MCF 10A (cell line): ENCODE results near the gene KIF2A. TPM values are rescaled to one million over a fixed set of nuclear protein-coding genes. Genes with fewer than 3 reads are reported as not detected.

ENCODE experiments used
- BruUV-seq: library from RNA; stranded (reverse); fragments of 400-500 nt; replicated peaks from 2 replicates; lab custom pipeline; 2021; lab: Mats Ljungman, UMichigan
- CTCF ChIA-PET: fragments of 300-600 bp; sonication (Branson Sonifier 250); formaldehyde crosslinking; extraction: SDS; loops from one replicate; lab custom pipeline; 2021; ENCODE audit warnings: antibody characterized with exemption, inconsistent platforms; lab: Yijun Ruan, JAX
- POLR2A ChIA-PET: fragments of 300-600, 350-650 bp; sonication (Branson Sonifier 250); formaldehyde crosslinking; extraction: SDS; loops from one replicate; lab custom pipeline; 2020; ENCODE audit warnings: antibody characterized with exemption, inconsistent platforms; lab: Yijun Ruan, JAX
- DNase-seq: peaks from one replicate; pipeline ENCODE4 v3.0.0-alpha.2; 2018; ENCODE audit not compliant: unreplicated experiment
- H3K27ac Mint-ChIP-seq: one replicate; pipeline ENCODE4 v1.8.0; 2022; ENCODE audit warnings: mild to moderate bottlenecking, low read depth, mixed read lengths; ENCODE audit not compliant: unreplicated experiment
- H3K27me3 Mint-ChIP-seq: one replicate; pipeline ENCODE4 v1.8.0; 2022; ENCODE audit warnings: mixed read lengths; ENCODE audit not compliant: insufficient read depth, unreplicated experiment
- H3K36me3 Mint-ChIP-seq: one replicate; pipeline ENCODE4 v1.8.0; 2022; ENCODE audit warnings: mild to moderate bottlenecking, moderate library complexity, mixed read lengths; ENCODE audit not compliant: insufficient read depth, unreplicated experiment
- H3K4me1 Mint-ChIP-seq: one replicate; pipeline ENCODE4 v1.8.0; 2022; ENCODE audit warnings: mixed read lengths; ENCODE audit not compliant: insufficient read depth, unreplicated experiment
- H3K4me3 Mint-ChIP-seq: one replicate; pipeline ENCODE4 v1.8.0; 2022; ENCODE audit warnings: mild to moderate bottlenecking, moderate library complexity, mixed read lengths; ENCODE audit not compliant: unreplicated experiment
- H3K9me3 Mint-ChIP-seq: one replicate; pipeline ENCODE4 v1.8.0; 2022; ENCODE audit warnings: mixed read lengths; ENCODE audit not compliant: unreplicated experiment
- intact Hi-C: fragments of 100-400 bp; cut with micrococcal nuclease; formaldehyde crosslinking; loops from 2 replicates; pipeline ENCODE4 v1.14.1; 2022
- total RNA-seq: library from RNA; stranded (reverse); gene quantifications from 2 replicates; pipeline ENCODE4 v1.2.3, GENCODE V29; 2022
- TF ChIP-seq, protein P1 (sequence below): fragments of 200-600 bp; IDR thresholded peaks from one replicate; pipeline ENCODE4 v1.8.0; 2022; ENCODE audit warnings: antibody characterized with exemption, mild to moderate bottlenecking; ENCODE audit not compliant: unreplicated experiment

KIF2A gene
- total RNA-seq, 1 experiment from 2014 or later: 61.0 TPM

DNA sequence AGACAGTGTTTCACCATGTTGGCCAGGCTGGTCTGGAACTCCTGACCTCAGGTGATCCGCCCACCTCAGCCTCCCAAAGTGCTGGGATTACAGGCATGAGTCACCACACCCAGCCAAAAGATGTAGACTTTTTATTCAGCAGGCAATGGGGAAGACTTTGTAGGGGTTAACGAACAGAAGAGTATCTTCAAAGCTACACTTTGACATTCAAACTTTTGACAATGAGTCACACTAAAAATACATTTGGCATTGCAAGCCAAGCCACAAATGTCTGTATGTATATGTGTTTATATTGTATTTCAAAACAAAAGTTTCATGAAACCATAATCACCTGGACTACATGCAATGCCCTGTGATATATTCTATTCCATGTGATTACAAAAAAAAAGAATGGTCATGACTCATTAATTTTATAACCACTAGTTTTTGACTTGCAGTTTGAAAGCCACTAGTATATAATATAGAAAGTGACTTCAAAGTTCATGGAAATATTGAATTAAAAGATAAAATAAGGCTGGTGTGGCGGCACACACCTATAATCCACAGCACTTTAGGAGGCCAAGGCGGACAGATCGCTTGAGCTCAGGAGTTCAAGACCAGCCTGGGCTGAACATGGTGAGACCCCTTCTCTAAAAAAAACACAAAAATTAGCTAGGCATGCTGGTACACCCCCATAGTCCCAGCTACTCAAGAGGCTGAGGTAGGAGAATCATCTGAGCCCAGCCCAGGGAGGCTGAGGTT lies 89.4 kb downstream of the KIF2A start:
- BruUV-seq: no TSS peak
- peak; percentile 76 for DNase-seq
- no peaks in the 10 kb centered on the region for H3K27me3 Mint-ChIP-seq
- H3K4me1 Mint-ChIP-seq: peaks cover 10% of the 10 kb centered on the region
- no peaks in the 10 kb centered on the region for H3K9me3 Mint-ChIP-seq
- ChIA-PET POLR2A (interaction anchor here (0.6 to 2.9 kb wide), 5 partner anchors 8 to 17 kb away, joined by 3 to 21 read pairs (median 3); partner anchors contain the start of genes DIMT1 and IPO11), CTCF (interaction anchor here (0.6 to 1.2 kb wide), 3 partner anchors 42 to 294 kb away, joined by 3 to 4 read pairs (median 3); no protein-coding TSS in a partner anchor)
- H3K36me3 Mint-ChIP-seq: peaks cover 91% of the 10 kb centered on the region
- H3K27ac Mint-ChIP-seq: no peak overlapping the region
- TF ChIP-seq, protein P1, sequence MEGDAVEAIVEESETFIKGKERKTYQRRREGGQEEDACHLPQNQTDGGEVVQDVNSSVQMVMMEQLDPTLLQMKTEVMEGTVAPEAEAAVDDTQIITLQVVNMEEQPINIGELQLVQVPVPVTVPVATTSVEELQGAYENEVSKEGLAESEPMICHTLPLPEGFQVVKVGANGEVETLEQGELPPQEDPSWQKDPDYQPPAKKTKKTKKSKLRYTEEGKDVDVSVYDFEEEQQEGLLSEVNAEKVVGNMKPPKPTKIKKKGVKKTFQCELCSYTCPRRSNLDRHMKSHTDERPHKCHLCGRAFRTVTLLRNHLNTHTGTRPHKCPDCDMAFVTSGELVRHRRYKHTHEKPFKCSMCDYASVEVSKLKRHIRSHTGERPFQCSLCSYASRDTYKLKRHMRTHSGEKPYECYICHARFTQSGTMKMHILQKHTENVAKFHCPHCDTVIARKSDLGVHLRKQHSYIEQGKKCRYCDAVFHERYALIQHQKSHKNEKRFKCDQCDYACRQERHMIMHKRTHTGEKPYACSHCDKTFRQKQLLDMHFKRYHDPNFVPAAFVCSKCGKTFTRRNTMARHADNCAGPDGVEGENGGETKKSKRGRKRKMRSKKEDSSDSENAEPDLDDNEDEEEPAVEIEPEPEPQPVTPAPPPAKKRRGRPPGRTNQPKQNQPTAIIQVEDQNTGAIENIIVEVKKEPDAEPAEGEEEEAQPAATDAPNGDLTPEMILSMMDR: no peak
- H3K4me3 Mint-ChIP-seq: no peak overlapping the region
- intact Hi-C loops: no loop called here

DNA sequence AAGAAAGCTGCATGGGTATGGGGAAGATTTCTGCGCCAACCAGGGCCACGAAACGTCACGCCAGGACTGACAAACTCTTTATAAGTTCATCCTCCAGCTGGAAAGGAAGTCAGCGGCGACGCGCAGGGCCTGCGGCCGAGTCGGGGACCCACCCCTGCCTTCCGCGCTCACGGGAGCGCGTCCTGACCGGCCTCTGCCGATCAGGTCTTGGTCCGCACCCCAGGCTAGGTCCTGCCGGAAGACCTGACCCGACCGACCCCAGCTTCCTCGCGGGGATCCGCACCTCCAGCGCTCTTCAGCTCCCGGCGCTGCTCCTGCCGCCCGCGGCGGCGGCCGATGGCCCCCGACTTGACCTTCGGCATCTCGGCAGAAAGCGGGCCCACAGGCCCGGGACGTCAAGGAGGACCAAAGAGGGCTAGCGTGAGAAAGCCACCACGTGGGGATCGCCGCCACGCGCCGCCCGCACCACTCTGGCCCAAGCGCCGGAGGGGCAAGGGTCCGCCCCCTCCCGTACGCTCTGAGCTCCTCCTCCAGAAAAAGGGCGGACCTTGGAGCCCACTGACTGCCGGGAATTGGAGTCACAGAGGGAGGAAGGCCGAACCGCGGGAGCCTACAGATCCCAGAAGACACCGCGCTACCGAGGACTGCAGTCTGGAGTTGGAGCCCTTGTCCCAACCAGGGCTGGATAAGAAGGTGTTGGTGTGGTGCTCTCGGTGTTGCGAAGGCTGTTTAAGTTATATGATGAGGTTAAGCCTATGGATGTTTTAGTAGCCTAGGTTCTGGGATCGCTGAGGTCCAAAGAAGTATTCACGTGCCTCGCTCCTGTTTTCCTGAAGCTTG lies 97.6 kb downstream of the KIF2A start, which contains the start of gene DIMT1:
TSS of gene DIMT1 (minus strand) at position 495 of the 840 bp plus-strand sequence. CDS start at position 362, 133 bp downstream.
- DNase-seq: peak; percentile 98
- Mint-ChIP-seq H3K9me3 (no peaks in the 10 kb centered on the region), H3K27me3 (no peaks in the 10 kb centered on the region), H3K27ac (peak within 1 kb of the TSS; percentile 94), H3K4me3 (peak within 1 kb of the TSS; percentile 99), H3K36me3 (peaks cover 36% of the 10 kb centered on the region), H3K4me1 (peaks cover 22% of the 10 kb centered on the region)
- intact Hi-C loops: no loop called here
- TF ChIP-seq, protein P1: no peak
- POLR2A ChIA-PET: interaction anchor here (0.6 to 4.1 kb wide), 29 partner anchors 9 to 1458 kb away, joined by 3 to 103 read pairs (median 4); partner anchors contain the start of genes IPO11 and KIF2A
- CTCF ChIA-PET: interaction anchor here (0.6 to 1.5 kb wide), 7 partner anchors 8 to 860 kb away, joined by 3 to 8 read pairs (median 4); no protein-coding TSS in a partner anchor
- BruUV-seq: TSS peak; percentile 45

DNA sequence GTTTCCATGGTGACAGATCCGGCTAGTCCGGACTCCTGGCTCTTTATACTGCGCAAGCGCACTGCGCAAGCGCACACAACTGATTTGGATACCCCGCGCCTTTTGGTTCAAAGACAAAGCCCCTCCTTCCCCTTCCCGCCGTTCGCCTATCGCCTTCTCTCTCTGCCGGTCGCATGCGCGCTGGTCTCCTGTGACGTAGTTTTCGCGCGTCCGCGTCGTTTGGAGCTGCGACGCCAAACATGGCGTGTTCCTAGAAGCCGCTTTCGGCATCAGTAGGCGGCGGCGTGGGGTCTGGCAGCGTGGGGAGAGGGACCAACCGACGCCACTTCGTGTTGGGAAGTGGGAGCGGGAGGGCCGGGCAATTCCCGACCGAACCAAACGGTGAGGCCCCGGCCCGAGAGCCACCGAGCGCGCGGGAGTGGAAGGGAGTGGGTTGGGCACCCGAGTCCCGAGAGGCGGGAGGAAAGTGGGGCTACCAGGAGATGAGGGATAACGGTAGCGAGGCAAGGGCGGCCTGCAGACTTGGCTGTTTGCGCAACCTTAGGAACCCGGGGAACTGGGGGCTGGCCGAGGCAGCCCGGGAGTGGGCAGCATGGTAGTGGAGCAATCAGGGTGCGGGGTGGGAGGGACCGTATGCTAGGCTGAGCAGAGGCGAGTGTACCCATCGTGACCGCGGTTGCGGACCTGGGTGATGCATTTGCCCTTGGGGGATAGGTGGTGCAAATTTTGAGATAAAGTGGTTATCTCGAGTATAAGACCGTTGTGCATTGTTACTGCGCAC lies 106.7 kb downstream of the KIF2A start, which contains the start of gene IPO11:
TSS of gene IPO11 (plus strand) at position 215 of the 781 bp plus-strand sequence. CDS start 24,517 bp downstream, outside the sequence.
- no TSS peak for BruUV-seq
- Mint-ChIP-seq H3K36me3 (peaks cover 11% of the 10 kb centered on the region), H3K4me1 (peaks cover 11% of the 10 kb centered on the region), H3K4me3 (peak within 1 kb of the TSS; percentile 95), H3K9me3 (no peaks in the 10 kb centered on the region), H3K27me3 (no peaks in the 10 kb centered on the region), H3K27ac (peak within 1 kb of the TSS; percentile 97)
- intact Hi-C loops: no loop called here
- ChIA-PET POLR2A (interaction anchor here (0.6 to 3.8 kb wide), 14 partner anchors 8 to 1466 kb away, joined by 3 to 103 read pairs (median 3); partner anchors contain the start of gene DIMT1), CTCF (interaction anchor here (0.8 to 1.2 kb wide), 3 partner anchors 8 to 9 kb away, joined by 4 to 8 read pairs (median 5); partner anchors contain the start of gene DIMT1)
- TF ChIP-seq, protein P1: no peak
- peak; percentile 99 for DNase-seq
